Fibroblast of the aortic adventitia (primary cell): Measurements from ENCODE around the gene CEP85L. TPM values are rescaled to one million over a fixed set of nuclear protein-coding genes. Genes with fewer than 3 reads are reported as not detected.
"Not testable (repeated sequence)": the region's sequence is repeated elsewhere in the genome, so short reads cannot be mapped to it uniquely, and the experiment has no call there.

Experiments used
- DNase-seq: peaks from one replicate; pipeline ENCODE4 v3.0.0-alpha.2; 2010; ENCODE audit warnings: low read depth
- H3K4me3 ChIP-seq: 2 replicates; pipeline ENCODE4 v1.5.1; 2011; ENCODE audit warnings: low read depth, mild to moderate bottlenecking, control low read depth, low read length, moderate library complexity
- total RNA-seq: library from RNA; depleted of rRNA; stranded (reverse); fragments of >200 nt; gene quantifications from 2 replicates; pipeline ENCODE4 v1.2.3, GENCODE V29; 2012; ENCODE audit warnings: low replicate concordance
- TF ChIP-seq, protein P1 (sequence below): IDR thresholded peaks from 2 replicates; pipeline ENCODE4 v1.5.1; 2011; ENCODE audit warnings: mild to moderate bottlenecking, low read length, control low read depth, inconsistent platforms; ENCODE audit not compliant: insufficient read depth

Gene CEP85L
- total RNA-seq, 1 donor: 17.1 TPM

DNA sequence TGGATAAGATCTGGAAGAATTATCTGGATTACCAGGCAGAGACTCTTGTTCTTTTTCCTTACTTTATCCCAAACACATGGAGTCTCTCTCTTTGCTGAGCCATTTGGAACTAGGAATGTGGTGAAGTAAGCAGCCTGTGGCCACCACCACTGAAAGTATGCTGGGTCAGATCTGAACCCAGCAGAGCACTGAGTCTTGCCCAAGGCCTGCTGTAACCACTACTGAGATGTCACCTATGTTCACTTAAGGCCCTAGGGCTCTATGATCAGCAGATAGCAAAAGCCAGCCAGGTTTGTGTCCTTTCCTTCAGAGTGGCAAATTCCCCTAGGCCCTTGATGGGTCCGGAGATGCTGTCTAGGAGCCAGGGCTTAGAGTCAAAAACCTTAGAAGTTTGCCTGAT is 206.6 kb downstream of the CEP85L start:
- no peak for DNase-seq
- H3K4me3 ChIP-seq: no peak overlapping the region
- TF ChIP-seq, protein P1, sequence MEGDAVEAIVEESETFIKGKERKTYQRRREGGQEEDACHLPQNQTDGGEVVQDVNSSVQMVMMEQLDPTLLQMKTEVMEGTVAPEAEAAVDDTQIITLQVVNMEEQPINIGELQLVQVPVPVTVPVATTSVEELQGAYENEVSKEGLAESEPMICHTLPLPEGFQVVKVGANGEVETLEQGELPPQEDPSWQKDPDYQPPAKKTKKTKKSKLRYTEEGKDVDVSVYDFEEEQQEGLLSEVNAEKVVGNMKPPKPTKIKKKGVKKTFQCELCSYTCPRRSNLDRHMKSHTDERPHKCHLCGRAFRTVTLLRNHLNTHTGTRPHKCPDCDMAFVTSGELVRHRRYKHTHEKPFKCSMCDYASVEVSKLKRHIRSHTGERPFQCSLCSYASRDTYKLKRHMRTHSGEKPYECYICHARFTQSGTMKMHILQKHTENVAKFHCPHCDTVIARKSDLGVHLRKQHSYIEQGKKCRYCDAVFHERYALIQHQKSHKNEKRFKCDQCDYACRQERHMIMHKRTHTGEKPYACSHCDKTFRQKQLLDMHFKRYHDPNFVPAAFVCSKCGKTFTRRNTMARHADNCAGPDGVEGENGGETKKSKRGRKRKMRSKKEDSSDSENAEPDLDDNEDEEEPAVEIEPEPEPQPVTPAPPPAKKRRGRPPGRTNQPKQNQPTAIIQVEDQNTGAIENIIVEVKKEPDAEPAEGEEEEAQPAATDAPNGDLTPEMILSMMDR: no peak

DNA sequence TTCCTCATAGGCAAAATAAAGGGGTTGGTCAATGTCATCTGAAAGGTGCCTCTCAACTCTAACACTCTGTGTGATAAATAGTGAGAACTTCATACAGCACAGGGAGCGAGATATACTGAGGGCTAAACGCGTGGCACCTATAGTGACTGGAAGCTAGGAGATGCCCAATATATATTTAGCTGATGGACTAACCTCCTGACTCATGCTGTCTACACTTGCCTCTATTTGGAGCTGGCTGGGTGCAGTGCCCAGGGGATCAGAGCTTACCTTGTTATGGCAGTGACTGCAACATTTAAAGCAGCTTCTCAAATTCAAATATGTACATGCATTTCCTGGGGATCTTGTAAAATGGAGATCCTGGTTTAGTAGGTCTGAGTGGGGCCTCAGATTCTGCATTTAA is 214.9 kb downstream of the CEP85L start:
- no peak overlapping the region for H3K4me3 ChIP-seq
- TF ChIP-seq, protein P1: no peak
- no peak for DNase-seq

DNA sequence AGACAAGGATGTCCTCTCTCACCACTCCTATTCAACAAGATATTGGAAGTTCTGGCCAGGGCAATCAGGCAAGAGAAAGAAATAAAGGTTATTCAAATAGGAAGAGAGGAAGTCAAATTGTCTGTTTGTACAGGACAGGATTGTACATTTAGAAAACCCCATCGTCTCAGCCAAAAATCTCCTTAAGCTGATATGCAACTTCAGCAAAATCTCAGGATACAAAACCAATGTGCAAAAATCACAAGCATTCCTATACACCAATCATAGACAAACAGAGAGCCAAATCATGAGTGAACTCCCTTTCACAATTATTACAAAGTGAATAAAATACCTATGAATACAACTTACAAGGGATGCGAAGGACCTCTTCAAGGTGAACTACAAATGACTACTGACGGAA is 217.2 kb downstream of the CEP85L start:
- not testable (repeated sequence) for DNase-seq, H3K4me3 ChIP-seq

DNA sequence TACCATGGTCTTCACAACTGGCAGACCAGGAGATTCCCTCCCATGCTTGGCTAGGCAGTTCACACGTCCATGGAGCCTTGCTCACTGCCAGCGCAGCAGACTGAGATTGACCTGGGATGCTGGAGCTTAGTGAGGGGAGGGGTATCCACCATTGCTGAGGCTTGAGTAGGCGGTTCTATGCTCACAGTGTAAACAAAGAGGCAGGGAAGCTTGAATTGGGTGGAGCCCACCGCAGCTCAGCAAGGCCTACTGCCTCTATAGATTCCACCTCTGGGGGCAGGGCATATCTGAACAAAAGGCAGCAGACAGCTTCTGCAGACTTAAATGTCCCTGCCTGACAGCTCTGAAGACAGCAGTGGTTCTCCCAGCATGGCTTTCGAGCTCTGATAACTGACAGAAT is 230.1 kb downstream of the CEP85L start:
- not testable (repeated sequence) for DNase-seq, H3K4me3 ChIP-seq

DNA sequence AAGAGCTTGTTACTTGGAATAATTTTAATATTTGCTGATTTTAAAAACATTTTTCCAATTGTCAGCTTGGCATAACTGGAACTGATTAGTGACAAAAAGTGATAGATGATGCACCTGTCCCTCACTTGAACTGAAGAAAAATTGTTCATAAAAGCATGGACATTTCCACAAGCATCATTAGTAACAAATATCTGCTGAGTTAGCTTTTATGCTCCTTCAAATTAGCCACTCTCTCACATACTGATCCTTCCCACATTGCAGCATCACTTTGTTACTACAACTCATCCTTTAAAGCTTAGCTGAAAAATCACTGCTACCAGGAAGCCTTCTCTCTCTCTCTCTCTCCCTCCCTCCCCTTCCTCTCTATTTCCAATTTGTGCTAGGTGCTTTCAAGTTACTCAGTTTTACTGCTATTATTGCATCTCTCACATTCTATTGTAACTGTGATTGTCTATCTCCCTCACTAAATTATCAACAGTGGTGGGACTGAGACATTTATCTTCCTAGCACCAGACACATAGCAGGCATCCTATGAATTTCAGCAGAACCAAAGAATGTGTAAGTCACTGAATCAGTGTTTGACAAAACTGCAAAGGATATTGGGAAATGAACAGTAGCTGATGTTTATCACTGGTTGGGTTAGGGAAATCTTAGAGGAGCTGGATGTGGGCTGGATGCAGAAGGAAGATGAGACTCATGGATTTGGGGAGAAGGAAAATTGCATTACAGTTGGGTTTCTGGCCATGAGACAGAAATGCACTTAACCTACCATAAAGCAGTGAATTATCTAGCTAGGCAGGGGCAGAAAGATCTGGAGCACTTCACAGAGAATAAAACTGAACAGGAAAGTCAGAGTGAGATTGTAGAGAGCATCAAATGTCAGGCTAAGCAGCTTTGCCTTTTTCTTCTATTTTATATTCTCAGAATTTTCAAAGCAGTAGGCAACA is 231.7 kb downstream of the CEP85L start:
- H3K4me3 ChIP-seq: no peak overlapping the region
- DNase-seq: no peak
- TF ChIP-seq, protein P1: no peak

Other genes starting within 250 kb of the CEP85L start
- gene PLN, start 103.3 kb downstream of the CEP85L start, total RNA-seq: 0.27 and 0.98 TPM in 2 replicates
- 13.7 and 26.1 TPM in 2 replicates for gene ASF1A, start 242.6 kb upstream of the CEP85L start, total RNA-seq